Peyer's patch (tissue), 4 donors: Measurements from ENCODE around the gene EPN1.

Source experiments
- CTCF ChIP-seq, 6 experiments: fragments of 450-650 bp in 4 of 6; fragments of 200-600 bp in 2 of 6; sonication (generic) in 1 of 6; IDR thresholded peaks; one replicate each; pipeline ENCODE4 v1.5.1; 2017 to 2019; ENCODE audit warnings: antibody characterized with exemption in 6 of 6, mild to moderate bottlenecking in 3 of 6, moderate library complexity in 1 of 6
- POLR2A ChIP-seq, 2 donors: fragments of 450-650 bp; IDR thresholded peaks; one replicate each; pipeline ENCODE4 v1.5.1; 2017; ENCODE audit warnings: antibody characterized with exemption in 2 of 2, mild to moderate bottlenecking in 2 of 2, moderate library complexity in 2 of 2

- TF ChIP-seq CTCF (IDR thresholded peaks at IDR 0.05) = no peak
- TF ChIP-seq POLR2A (IDR thresholded peaks at IDR 0.05) = no peak
These were observed 15.2 kb downstream of the EPN1 start for GRCh38 chr19:55690109-55690768.
